Sigmoid colon (tissue), 7 donors: Measurements from ENCODE around the gene ASCL5. TPM values are rescaled to one million over a fixed set of nuclear protein-coding genes. Genes with fewer than 3 reads are reported as not detected.

Experiments
- DNase-seq: peaks from one replicate; pipeline ENCODE4 v3.0.0-alpha.2; 2019
- H3K27ac ChIP-seq, 4 donors: fragments of 200-600 bp; sonication (generic); one replicate each; pipeline ENCODE4 v1.5.1; 2016 to 2019; ENCODE audit warnings: mild to moderate bottlenecking in 1 of 4
- H3K27me3 ChIP-seq, 3 donors: fragments of 200-600 bp; sonication (generic); one replicate each; pipeline ENCODE4 v1.5.1; 2019; ENCODE audit warnings: mild to moderate bottlenecking in 1 of 3
- H3K36me3 ChIP-seq, 4 donors: fragments of 200-600 bp; sonication (generic); one replicate each; pipeline ENCODE4 v1.5.1; 2016 to 2019
- H3K4me1 ChIP-seq, 4 donors: fragments of 200-600 bp; sonication (generic); one replicate each; pipeline ENCODE4 v1.5.1; 2017 to 2019
- H3K4me3 ChIP-seq, 4 donors: fragments of 200-600 bp; sonication (generic); one replicate each; pipeline ENCODE4 v1.5.1; 2017 to 2019; ENCODE audit warnings: mild to moderate bottlenecking in 2 of 4, moderate library complexity in 1 of 4
- H3K9me3 ChIP-seq, 4 donors: fragments of 200-600 bp in 3 of 4; sonication (generic) in 3 of 4; one replicate each; pipeline versions ENCODE4 v1.5.1 to v1.6.1; 2013 to 2019
- EP300 ChIP-seq, 4 donors: sonication (generic); formaldehyde crosslinking; IDR thresholded peaks; one replicate each; pipeline ENCODE4 v1.6.1; 2017; ENCODE audit warnings: antibody characterized with exemption in 4 of 4
- POLR2A ChIP-seq, 2 donors: fragments of 450-650 bp; IDR thresholded peaks; one replicate each; pipeline ENCODE4 v1.6.1; 2016; ENCODE audit warnings: antibody characterized with exemption in 2 of 2, mild to moderate bottlenecking in 2 of 2, moderate library complexity in 2 of 2
- POLR2AphosphoS5 ChIP-seq, 4 donors: sonication (generic); formaldehyde crosslinking; IDR thresholded peaks; one replicate each; pipeline ENCODE4 v1.6.1; 2017; ENCODE audit warnings: antibody characterized with exemption in 4 of 4
- WGBS, 2 donors: extraction: QIAGEN DNeasy Blood & Tissue Kit; methylation state at CpG; one replicate each; pipeline ENCODE4 v1.1.7; 2013; 5-methylcytosine and 5-hydroxymethylcytosine counted together
- intact Hi-C: fragments of 100-400 bp; cut with DNase I; formaldehyde crosslinking; loops from one replicate; pipeline ENCODE4 v1.15.1; 2023
- polyA plus RNA-seq, 3 donors: library from polyadenylated mRNA; stranded (reverse); fragments of 200-250 nt; gene quantifications; one replicate each; pipeline ENCODE4 v1.2.3, GENCODE V29; 2013
- total RNA-seq, 4 donors: library from RNA; depleted of rRNA; stranded (reverse); fragments of >200 nt; gene quantifications; one replicate each; pipeline ENCODE4 v1.1.0, GENCODE V29; 2016
- TF ChIP-seq, protein P1 (sequence below), 4 experiments: fragments of 450-650 bp in 3 of 4; fragments of 200-600 bp in 1 of 4; IDR thresholded peaks; one replicate each; pipeline ENCODE4 v1.5.1; 2016 to 2019; ENCODE audit warnings: antibody characterized with exemption in 4 of 4, mild to moderate bottlenecking in 3 of 4, moderate library complexity in 2 of 4
- donor health status: healthy with polysubstance abuse.
- donor health status: Bipolar disorder and iron deficiency.
- donor health status: healthy.

ASCL5 gene
- total and polyA plus RNA-seq, 7 donors: 0.06 TPM; not detected in 6

DNA sequence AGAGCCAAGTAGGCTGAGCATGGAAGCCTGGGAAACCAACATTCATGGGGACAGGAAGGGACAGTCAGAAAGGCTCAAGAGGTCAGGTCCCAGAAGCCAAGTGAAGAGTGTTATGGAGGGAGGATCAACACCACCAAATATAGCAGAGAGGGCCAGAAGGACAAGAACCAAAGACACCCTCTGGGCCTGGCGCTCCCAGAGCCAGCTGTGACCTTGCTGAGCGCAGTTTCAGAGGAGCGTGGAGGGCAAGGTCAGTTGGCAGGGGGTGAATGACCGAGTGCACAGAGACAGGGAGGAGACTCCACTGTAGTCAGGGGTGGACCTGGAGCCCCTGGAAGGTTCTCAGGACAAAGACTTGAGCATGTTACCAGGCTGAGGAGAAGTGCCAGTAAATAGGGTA is 4.4 kb upstream of the ASCL5 start:
- Histone ChIP-seq H3K4me3 (no peak overlapping the region), H3K27ac (no peak overlapping the region), H3K9me3 (no peaks in the 10 kb centered on the region), H3K27me3 (no peaks in the 10 kb centered on the region), H3K4me1 (peaks cover 0 to 4% (median 0%) of the 10 kb centered on the region in 4 donors), H3K36me3 (peaks cover 6 to 26% (median 15%) of the 10 kb centered on the region in 4 donors)
- TF ChIP-seq POLR2AphosphoS5 (IDR thresholded peaks at IDR 0.05) (no peak), EP300 (IDR thresholded peaks at IDR 0.05) (no peak), POLR2A (IDR thresholded peaks at IDR 0.05) (no peak)
- TF ChIP-seq, protein P1, sequence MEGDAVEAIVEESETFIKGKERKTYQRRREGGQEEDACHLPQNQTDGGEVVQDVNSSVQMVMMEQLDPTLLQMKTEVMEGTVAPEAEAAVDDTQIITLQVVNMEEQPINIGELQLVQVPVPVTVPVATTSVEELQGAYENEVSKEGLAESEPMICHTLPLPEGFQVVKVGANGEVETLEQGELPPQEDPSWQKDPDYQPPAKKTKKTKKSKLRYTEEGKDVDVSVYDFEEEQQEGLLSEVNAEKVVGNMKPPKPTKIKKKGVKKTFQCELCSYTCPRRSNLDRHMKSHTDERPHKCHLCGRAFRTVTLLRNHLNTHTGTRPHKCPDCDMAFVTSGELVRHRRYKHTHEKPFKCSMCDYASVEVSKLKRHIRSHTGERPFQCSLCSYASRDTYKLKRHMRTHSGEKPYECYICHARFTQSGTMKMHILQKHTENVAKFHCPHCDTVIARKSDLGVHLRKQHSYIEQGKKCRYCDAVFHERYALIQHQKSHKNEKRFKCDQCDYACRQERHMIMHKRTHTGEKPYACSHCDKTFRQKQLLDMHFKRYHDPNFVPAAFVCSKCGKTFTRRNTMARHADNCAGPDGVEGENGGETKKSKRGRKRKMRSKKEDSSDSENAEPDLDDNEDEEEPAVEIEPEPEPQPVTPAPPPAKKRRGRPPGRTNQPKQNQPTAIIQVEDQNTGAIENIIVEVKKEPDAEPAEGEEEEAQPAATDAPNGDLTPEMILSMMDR (IDR thresholded peaks at IDR 0.05): no peak
- whole genome bisulfite sequencing, 2 donors: 74 to 77% methylated on average over 4 of the region's 4 CpGs
- no peak for DNase-seq
- intact Hi-C loops: loop anchor here (10.0 kb wide), 1 partner anchor 93 kb away; no protein-coding TSS in a partner anchor

- Histone ChIP-seq H3K27ac (no peak overlapping the region), H3K4me1 (peaks cover 0 to 12% (median 9%) of the 10 kb centered on the region in 4 donors), H3K36me3 (peaks cover 0 to 3% (median 0%) of the 10 kb centered on the region in 4 donors), H3K9me3 (no peaks in the 10 kb centered on the region), H3K4me3 (no peak overlapping the region), H3K27me3 (peaks cover 0 to 5% (median 0%) of the 10 kb centered on the region in 3 donors)
- intact Hi-C loops: no loop called here
- DNase-seq: no peak
- WGBS, 2 donors: 95 to 97% methylated on average over 13 of the region's 13 CpGs
- TF ChIP-seq, protein P1 (IDR thresholded peaks at IDR 0.05): no peak
Observed at GRCh38 chr1:201128962-201129361, 2.0 kb upstream of the ASCL5 start.

DNA sequence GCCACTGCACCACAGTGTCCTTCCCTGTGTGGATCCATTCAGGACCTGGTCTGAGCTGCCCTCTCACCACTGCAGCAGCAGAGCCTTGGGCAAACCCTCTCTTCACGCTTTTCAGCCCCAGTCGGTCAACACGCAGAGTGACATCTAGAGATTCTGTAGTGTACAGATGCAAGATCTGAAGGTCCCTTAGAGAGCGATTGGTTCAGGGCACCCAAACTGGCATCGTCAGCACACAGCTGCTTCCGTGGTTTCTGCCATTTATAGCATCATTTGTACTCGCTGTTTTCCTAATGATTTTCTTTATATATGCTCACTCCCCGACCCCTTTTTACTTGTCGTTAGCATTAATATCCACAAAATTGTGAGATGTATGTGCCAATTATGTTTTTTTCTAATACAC is 1.5 kb upstream of the ASCL5 start:
- Histone ChIP-seq H3K9me3 (no peaks in the 10 kb centered on the region), H3K27me3 (peaks cover 0 to 9% (median 0%) of the 10 kb centered on the region in 3 donors), H3K4me3 (no peak overlapping the region), H3K4me1 (peaks cover 0 to 12% (median 9%) of the 10 kb centered on the region in 4 donors), H3K36me3 (no peaks in the 10 kb centered on the region), H3K27ac (no peak overlapping the region)
- DNase-seq: no peak
- intact Hi-C loops: no loop called here
- TF ChIP-seq EP300 (IDR thresholded peaks at IDR 0.05) (no peak), POLR2AphosphoS5 (IDR thresholded peaks at IDR 0.05) (no peak), POLR2A (IDR thresholded peaks at IDR 0.05) (no peak)
- TF ChIP-seq, protein P1 (IDR thresholded peaks at IDR 0.05): no peak
- WGBS, 2 donors: 78 to 92% methylated on average over 9 of the region's 9 CpGs

- 93 to 95% methylated on average over 17 of the region's 17 CpGs for WGBS, 2 donors
- Histone ChIP-seq H3K9me3 (no peaks in the 10 kb centered on the region), H3K4me3 (no peak overlapping the region), H3K27ac (no peak overlapping the region), H3K36me3 (no peaks in the 10 kb centered on the region), H3K4me1 (peaks cover 0 to 12% (median 9%) of the 10 kb centered on the region in 4 donors), H3K27me3 (peaks cover 0 to 14% (median 0%) of the 10 kb centered on the region in 3 donors)
- TF ChIP-seq POLR2A (IDR thresholded peaks at IDR 0.05): no peak
- TF ChIP-seq, protein P1 (IDR thresholded peaks at IDR 0.05): no peak
- DNase-seq: no peak
- intact Hi-C loops: no loop called here
Observed at GRCh38 chr1:201127755-201128455, 921 bp upstream of the ASCL5 start.

DNA sequence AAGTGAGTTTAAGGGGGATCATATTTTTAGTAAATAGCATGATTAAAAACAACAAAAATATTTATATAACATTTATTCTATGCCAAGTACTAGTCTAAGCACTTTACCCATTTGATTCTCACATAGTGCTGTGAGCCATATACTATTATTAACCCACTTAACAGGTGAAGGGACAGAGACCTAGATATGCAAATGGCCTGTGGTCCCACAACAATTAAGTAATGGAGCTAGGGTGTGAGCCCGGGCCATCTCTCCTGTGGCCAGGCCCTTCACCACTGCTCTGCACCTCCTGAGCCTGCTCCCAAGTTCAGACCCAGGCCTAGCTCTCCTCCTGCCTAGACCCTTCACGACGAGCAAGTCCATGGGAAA is 537 bp downstream of the ASCL5 start:
- Histone ChIP-seq H3K9me3 (no peaks in the 10 kb centered on the region), H3K4me3 (no peak overlapping the region), H3K4me1 (peaks cover 0 to 12% (median 9%) of the 10 kb centered on the region in 4 donors), H3K27ac (no peak overlapping the region), H3K27me3 (peaks cover 0 to 29% (median 0%) of the 10 kb centered on the region in 3 donors), H3K36me3 (no peaks in the 10 kb centered on the region)
- WGBS, 2 donors: 33 to 71% methylated on average over 3 of the region's 3 CpGs
- no peak for DNase-seq
- no peak for TF ChIP-seq POLR2AphosphoS5 (IDR thresholded peaks at IDR 0.05)
- intact Hi-C loops: no loop called here
